Gastrocnemius medialis (tissue), 4 donors: ENCODE measurements around the gene CCT7.

ENCODE experiments used
- POLR2A ChIP-seq, 2 donors: fragments of 450-650 bp; IDR thresholded peaks; one replicate each; pipeline ENCODE4 v1.6.1; 2017; ENCODE audit warnings: antibody characterized with exemption in 2 of 2, mild to moderate bottlenecking in 2 of 2, moderate library complexity in 2 of 2
- TF ChIP-seq, protein P1 (sequence below), 5 experiments: fragments of 450-650 bp in 3 of 5; fragments of 200-600 bp in 2 of 5; sonication (generic) in 2 of 5; IDR thresholded peaks in 4 of 5; conservative IDR thresholded peaks in 1 of 5; 1 replicate in 4 of 5; 2 replicates in 1 of 5; pipeline ENCODE4 v1.5.1; 2016 to 2019; ENCODE audit warnings: antibody characterized with exemption in 5 of 5, mild to moderate bottlenecking in 3 of 5, moderate library complexity in 3 of 5

DNA sequence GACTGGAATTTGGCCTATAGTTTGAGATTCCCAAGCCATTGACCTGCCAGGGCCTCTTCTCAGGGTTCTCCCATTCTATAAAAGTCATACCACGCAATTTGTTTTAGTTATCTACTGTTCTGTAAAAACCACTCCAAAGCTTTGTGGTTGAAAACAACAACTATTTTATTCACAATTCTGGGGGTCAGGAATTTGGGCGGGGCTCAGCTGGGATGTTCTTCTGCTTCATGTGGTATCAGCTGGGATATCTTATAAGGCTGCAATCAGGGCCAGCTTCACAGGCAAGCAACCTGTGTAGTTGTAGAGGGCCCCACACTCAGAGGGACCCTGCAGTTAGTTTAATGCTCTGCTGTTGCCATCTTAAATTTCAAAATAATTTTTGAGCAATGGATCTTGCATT is 48.1 kb upstream of the CCT7 start:
- TF ChIP-seq, protein P1, sequence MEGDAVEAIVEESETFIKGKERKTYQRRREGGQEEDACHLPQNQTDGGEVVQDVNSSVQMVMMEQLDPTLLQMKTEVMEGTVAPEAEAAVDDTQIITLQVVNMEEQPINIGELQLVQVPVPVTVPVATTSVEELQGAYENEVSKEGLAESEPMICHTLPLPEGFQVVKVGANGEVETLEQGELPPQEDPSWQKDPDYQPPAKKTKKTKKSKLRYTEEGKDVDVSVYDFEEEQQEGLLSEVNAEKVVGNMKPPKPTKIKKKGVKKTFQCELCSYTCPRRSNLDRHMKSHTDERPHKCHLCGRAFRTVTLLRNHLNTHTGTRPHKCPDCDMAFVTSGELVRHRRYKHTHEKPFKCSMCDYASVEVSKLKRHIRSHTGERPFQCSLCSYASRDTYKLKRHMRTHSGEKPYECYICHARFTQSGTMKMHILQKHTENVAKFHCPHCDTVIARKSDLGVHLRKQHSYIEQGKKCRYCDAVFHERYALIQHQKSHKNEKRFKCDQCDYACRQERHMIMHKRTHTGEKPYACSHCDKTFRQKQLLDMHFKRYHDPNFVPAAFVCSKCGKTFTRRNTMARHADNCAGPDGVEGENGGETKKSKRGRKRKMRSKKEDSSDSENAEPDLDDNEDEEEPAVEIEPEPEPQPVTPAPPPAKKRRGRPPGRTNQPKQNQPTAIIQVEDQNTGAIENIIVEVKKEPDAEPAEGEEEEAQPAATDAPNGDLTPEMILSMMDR (IDR thresholded peaks at IDR 0.05 in 4 of 5, conservative IDR thresholded peaks at IDR 0.05 in 1 of 5): no peak
- TF ChIP-seq POLR2A (IDR thresholded peaks at IDR 0.05): no peak
